LNCAP (cell line): ENCODE data around the gene NR3C1.

Experiments used
- CTCF ChIP-seq: fragments of 450-650 bp; IDR thresholded peaks from 2 replicates; pipeline ENCODE4 v1.5.1; 2017; ENCODE audit warnings: mild to moderate bottlenecking

NR3C1 gene

GRCh38 chr5:143313298-143313852 lies 90.1 kb downstream of the NR3C1 start:
- no peak for TF ChIP-seq CTCF

GRCh38 chr5:143312822-143313221 lies 90.7 kb downstream of the NR3C1 start:
- no peak for TF ChIP-seq CTCF

DNA sequence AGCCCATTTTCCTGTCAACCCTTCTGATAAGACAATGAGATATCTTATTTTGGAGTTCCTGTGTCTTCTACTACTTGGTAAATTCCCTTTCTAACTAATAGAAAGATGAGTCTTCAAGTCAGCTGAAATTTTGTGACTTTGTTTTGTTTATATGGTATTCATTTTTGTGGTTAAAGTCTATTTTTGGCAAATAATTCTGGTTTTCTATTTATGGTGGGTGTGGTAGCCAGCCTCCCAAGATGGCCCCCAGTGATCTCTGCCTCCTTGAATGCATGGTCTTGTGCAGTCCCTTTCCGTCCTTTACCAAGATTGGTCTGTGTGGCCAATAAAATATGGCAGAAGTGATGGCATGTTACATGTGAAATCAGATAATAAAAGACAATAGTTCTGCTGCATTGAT lies 91.5 kb downstream of the NR3C1 start:
- TF ChIP-seq CTCF: no peak

GRCh38 chr5:143311428-143311827 lies 92.1 kb downstream of the NR3C1 start:
- TF ChIP-seq CTCF: no peak

DNA sequence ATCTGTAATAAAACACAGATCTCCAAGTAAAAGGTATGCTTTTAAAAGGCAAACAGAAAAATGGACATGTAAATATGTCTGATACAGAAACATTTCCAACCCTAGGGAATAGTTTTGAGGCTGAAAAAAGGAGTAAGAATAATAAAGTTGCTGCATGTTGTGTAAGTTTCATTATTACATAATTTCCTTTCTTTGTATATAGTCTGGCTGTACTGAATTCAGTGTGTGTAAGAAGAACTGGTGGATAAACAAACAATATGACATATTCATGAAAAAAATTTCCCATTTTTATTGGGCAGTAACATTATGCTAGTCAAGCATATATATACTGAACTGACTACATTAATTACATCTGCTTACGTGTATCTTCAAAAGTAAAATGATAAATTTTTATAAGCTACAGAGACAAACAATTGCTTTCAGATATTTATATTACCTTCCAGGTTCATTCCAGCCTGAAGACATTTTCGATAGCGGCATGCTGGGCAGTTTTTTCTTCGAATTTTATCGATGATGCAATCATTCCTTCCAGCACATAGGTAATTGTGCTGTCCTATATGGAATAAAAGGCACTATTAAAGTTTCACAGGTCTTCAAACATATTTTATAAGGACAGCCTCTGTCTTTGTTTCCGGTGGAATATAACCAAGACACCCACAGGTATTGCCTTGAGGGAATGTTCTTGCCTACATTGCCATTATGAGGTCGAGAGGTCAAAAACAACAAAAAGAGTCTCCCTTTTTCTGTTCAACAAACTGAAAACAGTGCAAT lies 93.6 kb downstream of the NR3C1 start:
- no peak for TF ChIP-seq CTCF

DNA sequence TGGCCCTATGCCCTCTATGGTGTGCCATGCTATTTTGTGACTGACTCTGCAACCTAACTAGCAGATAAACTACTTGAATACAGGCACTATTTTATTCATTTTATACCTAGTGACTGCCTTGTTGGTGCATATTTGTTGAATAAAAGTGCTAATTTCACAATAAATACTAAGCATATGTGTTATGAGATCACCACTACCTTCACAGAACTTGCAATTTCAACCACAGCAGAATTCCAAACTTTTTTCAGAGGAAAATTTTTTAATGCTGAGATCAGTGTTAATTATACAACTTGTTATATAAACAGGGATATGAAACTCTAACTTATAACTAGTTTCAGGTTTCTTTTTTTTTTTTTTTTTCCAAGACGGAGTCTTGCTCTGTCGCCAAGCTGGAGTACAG lies 94.8 kb downstream of the NR3C1 start:
- TF ChIP-seq CTCF: no peak

- no peak for TF ChIP-seq CTCF
Measured at GRCh38 chr5:143306040-143306439, 97.4 kb downstream of the NR3C1 start.
